DMS53 treated with DMSO at 0.1 percent for 48 hours (cell line): ENCODE measurements around the gene ALKBH7.
"Not testable (repeated sequence)": the region's sequence is repeated elsewhere in the genome, so short reads cannot be mapped to it uniquely, and the experiment has no call there.

Experiments
- DNase-seq: peaks from one replicate; lab custom pipeline; 2025; ENCODE audit not compliant: unreplicated experiment; lab: John Stamatoyannopoulos, UW

ALKBH7 gene

GRCh38 chr19:6372594-6373095 lies at the start of gene ALKBH7:
ALKBH7 (plus strand) TSS chr19:6372794; CDS start chr19:6372821, 27 bp downstream.
- DNase-seq: peak; percentile 97

- DNase-seq: no peak
These were observed 47.8 kb upstream of the ALKBH7 start for GRCh38 chr19:6324757-6325156.

- DNase-seq: no peak
These were observed 47.0 kb upstream of the ALKBH7 start for GRCh38 chr19:6325614-6326013.

- DNase-seq: no peak
These were observed 45.8 kb upstream of the ALKBH7 start for GRCh38 chr19:6326815-6327214.

- DNase-seq: no peak
These were observed 39.2 kb upstream of the ALKBH7 start, which contains the start of gene ACER1 for GRCh38 chr19:6333439-6333838. ACER1 (minus strand) TSS chr19:6333612; CDS start chr19:6333551, 61 bp downstream.

DNA sequence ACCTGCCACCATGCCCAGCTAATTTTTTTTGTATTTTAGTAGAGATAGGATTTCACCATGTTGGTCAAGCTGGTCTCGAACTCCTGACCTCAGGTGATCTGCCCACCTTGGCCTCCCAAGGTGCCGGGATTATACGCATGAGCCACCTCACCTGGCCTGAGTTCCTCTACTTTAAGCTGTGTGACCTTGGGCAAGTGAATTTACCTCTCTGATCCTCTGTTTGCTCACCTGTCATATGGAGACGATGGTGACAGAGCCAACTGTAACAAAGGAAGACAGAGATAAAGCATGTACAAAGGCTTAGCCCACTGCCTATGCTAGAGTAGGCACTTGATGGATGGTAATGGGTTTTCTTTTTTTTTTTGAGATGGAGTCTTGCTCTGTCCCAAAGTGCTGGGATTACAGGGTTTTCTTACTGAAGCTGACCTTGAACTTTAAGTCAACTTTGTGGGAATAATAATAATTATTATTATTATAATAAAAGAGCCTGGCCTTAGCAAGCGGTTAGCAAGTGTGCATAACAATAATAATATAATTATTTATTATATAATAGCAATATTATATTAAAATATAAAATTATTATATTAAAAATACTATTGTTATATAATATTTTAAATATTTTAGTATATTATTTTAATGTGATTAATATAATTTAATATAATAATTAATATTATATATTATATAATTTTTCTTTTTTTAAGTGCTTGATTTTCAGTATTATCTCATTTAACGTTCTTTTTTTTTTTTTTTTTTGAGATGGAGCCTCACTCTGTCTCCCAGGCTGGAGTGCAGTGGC lies 37.9 kb upstream of the ALKBH7 start:
- no peak for DNase-seq

- no peak for DNase-seq
These were observed 31.9 kb upstream of the ALKBH7 start for GRCh38 chr19:6340493-6341201.

DNA sequence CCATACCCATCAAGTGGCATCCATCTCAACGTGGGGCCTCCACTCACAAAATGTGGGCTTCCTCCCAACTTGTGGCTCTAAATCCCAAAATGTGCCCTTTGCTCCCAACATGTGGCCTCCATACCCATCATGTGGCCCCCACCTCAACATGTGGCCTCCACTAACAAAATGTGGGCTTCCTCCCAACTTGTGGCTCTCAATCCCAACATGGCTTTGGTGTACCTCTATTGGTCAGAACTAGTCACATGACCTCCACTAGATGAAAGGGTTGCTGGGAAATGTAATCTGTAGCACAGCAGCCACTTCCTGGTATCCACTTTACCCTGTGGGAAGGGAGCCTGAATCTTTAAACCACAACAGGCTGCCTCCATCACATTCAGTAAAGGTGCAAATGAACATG lies 29.1 kb upstream of the ALKBH7 start:
- no peak for DNase-seq

DNA sequence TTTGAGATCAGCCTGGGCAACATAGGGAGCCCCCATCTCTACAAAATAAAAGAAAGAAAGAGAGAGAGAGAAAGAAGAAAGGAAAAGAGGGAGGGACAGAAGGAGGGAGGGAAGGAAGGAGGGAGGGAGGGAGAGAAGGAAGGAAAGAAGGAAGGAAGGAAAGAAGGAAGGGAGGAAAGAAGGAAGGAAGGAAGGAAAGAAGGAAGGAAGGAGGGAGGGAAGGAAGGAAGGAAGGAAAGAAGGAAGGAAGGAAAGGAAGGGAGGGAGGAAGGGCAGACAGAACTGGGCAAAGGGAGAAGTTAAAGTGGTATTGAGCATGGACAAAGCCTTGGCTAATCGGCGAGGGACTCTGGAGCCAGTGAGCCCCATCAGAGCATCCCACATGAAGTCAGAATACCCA lies 23.3 kb upstream of the ALKBH7 start:
- DNase-seq: not testable (repeated sequence)

DNA sequence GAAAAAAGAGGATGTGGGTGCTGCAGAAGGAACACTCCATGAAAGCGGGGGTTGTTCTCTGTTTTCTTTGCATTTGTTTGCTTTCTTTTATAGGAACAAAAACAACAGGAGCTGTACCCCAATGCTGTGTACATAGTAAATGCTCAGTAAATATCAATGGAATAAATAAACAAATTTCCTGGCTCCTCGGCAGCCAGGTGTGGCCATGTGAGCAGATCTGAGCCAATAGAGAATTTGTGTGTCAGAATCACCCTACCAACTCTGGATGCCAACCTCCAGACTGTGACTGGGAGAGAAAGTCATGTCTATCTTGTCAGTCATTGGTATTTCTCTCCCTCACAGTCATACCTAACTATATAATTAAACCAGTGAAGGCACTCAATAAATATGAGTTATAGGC lies 21.9 kb upstream of the ALKBH7 start:
- no peak for DNase-seq

- DNase-seq: no peak
These were observed 20.0 kb upstream of the ALKBH7 start for GRCh38 chr19:6352381-6353165.

- DNase-seq: no peak
These were observed 18.4 kb upstream of the ALKBH7 start for GRCh38 chr19:6354098-6354674.

- not testable (repeated sequence) for DNase-seq
These were observed 17.1 kb upstream of the ALKBH7 start for GRCh38 chr19:6355321-6356040.

- no peak for DNase-seq
These were observed 15.4 kb upstream of the ALKBH7 start for GRCh38 chr19:6357174-6357573.

DNA sequence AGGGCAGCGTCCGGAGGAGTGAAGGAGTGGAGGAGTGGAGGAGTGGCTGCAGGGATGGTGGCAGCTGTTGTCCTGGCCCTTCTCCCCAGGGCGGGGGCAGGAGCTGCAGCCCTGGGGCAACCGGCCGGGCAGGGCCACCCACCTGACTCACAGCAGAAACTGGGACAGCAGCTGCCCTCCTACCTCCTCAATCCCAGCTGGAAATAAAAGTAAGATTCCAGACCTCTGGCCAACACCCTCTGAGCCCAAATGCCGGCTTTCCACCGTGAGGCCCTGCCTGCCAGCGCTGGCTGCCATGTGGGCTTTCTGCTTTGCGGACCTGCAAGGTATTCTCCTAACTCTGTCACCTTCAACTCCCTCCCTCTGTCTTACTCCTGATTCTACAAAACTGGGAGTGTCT lies 14.6 kb upstream of the ALKBH7 start:
- DNase-seq: peak; percentile 23

- DNase-seq: no peak
These were observed 12.8 kb upstream of the ALKBH7 start for GRCh38 chr19:6359568-6360341.

DNA sequence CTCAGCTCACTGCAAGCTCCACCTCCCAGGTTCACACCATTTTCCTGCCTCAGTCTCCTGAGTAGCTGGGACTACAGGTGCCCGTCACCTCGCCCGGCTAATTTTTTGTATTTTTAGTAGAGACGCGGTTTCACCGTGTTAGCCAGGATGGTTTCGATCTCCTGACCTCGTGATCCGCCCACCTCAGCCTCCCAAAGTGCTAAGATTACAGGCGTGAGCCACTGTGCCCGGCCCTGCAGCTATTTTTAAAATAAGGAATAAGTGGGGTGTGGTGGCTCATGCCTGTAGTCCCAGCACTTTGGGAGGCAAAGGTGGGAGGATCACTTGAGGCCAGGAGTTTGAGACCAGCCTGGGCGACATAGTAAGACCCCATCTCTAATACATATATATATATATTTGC lies 12.1 kb upstream of the ALKBH7 start:
- DNase-seq: not testable (repeated sequence)

DNA sequence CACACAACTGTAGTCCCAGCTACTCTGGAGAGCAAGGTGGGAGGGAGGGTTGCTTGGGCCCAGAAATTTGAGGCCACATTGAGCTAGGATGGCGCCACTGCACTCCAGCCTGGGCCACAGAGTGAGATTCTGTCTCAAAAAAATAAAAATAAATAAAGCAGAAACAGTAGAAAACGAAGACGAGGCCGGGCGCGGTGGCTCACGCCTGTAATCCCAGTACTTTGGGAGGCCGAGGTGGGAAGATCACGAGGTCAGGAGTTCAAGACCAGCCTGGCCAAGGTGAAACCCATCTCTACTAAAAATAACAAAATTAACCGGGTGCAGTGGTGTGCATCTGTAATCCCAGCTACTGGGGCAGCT lies 11.8 kb upstream of the ALKBH7 start:
- DNase-seq: not testable (repeated sequence)

DNA sequence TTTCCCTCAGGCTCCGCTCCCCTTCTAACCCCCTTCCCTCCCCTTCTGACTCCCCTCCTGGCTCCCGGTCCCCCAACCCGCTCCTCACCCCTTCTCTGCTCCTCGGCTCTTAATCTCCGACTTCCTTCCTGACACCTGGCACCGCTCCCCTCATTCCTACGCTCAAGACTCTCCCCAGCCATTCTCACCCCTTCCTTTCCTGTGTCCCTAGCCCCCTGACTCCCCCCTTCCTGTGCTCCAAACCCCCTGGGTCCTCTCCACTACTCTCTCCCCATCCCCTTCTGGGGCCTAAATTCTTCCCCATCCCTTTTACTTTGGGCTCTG lies 10.6 kb upstream of the ALKBH7 start:
- DNase-seq: no peak

DNA sequence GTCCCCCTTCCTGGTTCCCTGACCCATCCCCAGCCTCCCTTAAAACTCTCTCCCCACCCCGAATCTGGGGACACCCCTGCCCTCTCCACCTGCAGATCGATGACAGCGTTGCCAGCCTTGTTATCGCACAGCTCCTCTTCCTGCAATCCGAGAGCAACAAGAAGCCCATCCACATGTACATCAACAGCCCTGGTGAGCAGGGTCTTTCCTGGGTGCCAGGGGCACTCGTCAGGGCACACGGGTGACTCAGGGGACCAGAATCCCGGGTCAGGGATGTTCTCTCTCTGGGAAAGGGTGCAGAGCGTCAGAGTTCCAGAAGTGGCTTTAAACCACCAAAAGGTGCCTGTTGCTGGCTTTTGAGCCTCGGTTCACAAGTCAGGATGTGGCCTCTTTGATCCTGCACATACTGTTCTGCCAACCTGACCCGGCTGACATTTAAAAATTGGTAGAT lies 10.2 kb upstream of the ALKBH7 start:
- DNase-seq: no peak
